Stimulated activated CD8-positive, alpha-beta memory T cell treated with anti-CD3 and anti-CD28 coated beads, Interleukin-15, amount 100 ng/mL, for 4 hours (primary cell): ENCODE measurements around the gene SPINT2.
A peak's percentile ranks its signal among the peaks of the same experiment; 100 is the strongest.
"Not testable (repeated sequence)": the region's sequence is repeated elsewhere in the genome, so short reads cannot be mapped to it uniquely, and the experiment has no call there.

ENCODE experiments used
- DNase-seq, 2 donors: peaks; one replicate each; pipeline ENCODE4 v3.0.0-alpha.2; 2020; ENCODE audit warnings: low read depth in 2 of 2

SPINT2 gene

GRCh38 chr19:38239816-38240215 is 24.6 kb upstream of the SPINT2 start:
- DNase-seq = no peak

GRCh38 chr19:38243279-38243673 is 21.1 kb upstream of the SPINT2 start:
- DNase-seq = no peak

- DNase-seq = no peak
Observed at GRCh38 chr19:38245826-38246498, 18.4 kb upstream of the SPINT2 start.

GRCh38 chr19:38247126-38247525 is 17.2 kb upstream of the SPINT2 start:
- no peak for DNase-seq

GRCh38 chr19:38247734-38248268 is 16.6 kb upstream of the SPINT2 start:
- no peak for DNase-seq

- no peak for DNase-seq
Observed at GRCh38 chr19:38248421-38248820, 16.0 kb upstream of the SPINT2 start.

- DNase-seq = no peak
Observed at GRCh38 chr19:38250428-38250820, 13.9 kb upstream of the SPINT2 start.

GRCh38 chr19:38250821-38251563 is 13.4 kb upstream of the SPINT2 start:
- DNase-seq = no peak

GRCh38 chr19:38251564-38252051 is 12.8 kb upstream of the SPINT2 start:
- DNase-seq = no peak

- DNase-seq = no peak
Observed at GRCh38 chr19:38252385-38252784, 12.0 kb upstream of the SPINT2 start.

- no peak for DNase-seq
Observed at GRCh38 chr19:38252941-38253691, 11.3 kb upstream of the SPINT2 start.

- no peak for DNase-seq
Observed at GRCh38 chr19:38253788-38254187, 10.6 kb upstream of the SPINT2 start.

- no peak for DNase-seq
Observed at GRCh38 chr19:38255383-38256014, 8.9 kb upstream of the SPINT2 start.

- not testable (repeated sequence) for DNase-seq
Observed at GRCh38 chr19:38261942-38262341, 2.4 kb upstream of the SPINT2 start.

- no peak for DNase-seq
Observed at GRCh38 chr19:38262585-38263268, 1.6 kb upstream of the SPINT2 start.

- DNase-seq = peak; percentile 54 to 72
Observed at GRCh38 chr19:38263689-38264485, 486 bp upstream of the SPINT2 start.

GRCh38 chr19:38265213-38265861 is 964 bp downstream of the SPINT2 start:
- DNase-seq = no peak

- DNase-seq = no peak
Observed at GRCh38 chr19:38265921-38266429, 1.6 kb downstream of the SPINT2 start.

GRCh38 chr19:38266981-38267597 is 2.7 kb downstream of the SPINT2 start:
- DNase-seq = no peak
